GM19351 (cell line): ENCODE measurements around the gene UBE2N.
"Not testable (repeated sequence)": the region's sequence is repeated elsewhere in the genome, so short reads cannot be mapped to it uniquely, and the experiment has no call there.

Experiments
- ATAC-seq: cut with Tn5 transposase; IDR thresholded peaks from one replicate; pipeline ENCODE4 v1.9.1; 2021; ENCODE audit warnings: mild to moderate bottlenecking, moderate library complexity; ENCODE audit not compliant: unreplicated experiment

The UBE2N gene

GRCh38 chr12:93381976-93382437, 59.7 kb downstream of the UBE2N start:
- not testable (repeated sequence) for ATAC-seq

- no peak for ATAC-seq
Observed at GRCh38 chr12:93381161-93381975, 60.4 kb downstream of the UBE2N start.

GRCh38 chr12:93380480-93381121, 61.1 kb downstream of the UBE2N start:
- no peak for ATAC-seq

- ATAC-seq: no peak
Observed at GRCh38 chr12:93379981-93380361, 61.8 kb downstream of the UBE2N start.

GRCh38 chr12:93379326-93379980, 62.3 kb downstream of the UBE2N start:
- no peak for ATAC-seq

GRCh38 chr12:93378998-93379325, 62.8 kb downstream of the UBE2N start:
- ATAC-seq: no peak

GRCh38 chr12:93378196-93378997, 63.4 kb downstream of the UBE2N start:
- peak; percentile 34 for ATAC-seq

GRCh38 chr12:93377252-93378195, 64.2 kb downstream of the UBE2N start, which contains the start of gene NUDT4:
NUDT4 (plus strand) TSS chr12:93377925; CDS start chr12:93378323, 398 bp downstream.
- ATAC-seq: peak; percentile 64

GRCh38 chr12:93376436-93377251, 65.1 kb downstream of the UBE2N start:
- ATAC-seq: no peak

- no peak for ATAC-seq
Observed at GRCh38 chr12:93375906-93376305, 65.8 kb downstream of the UBE2N start.

- no peak for ATAC-seq
Observed at GRCh38 chr12:93373961-93374656, 67.6 kb downstream of the UBE2N start.

- ATAC-seq: no peak
Observed at GRCh38 chr12:93370947-93371346, 70.8 kb downstream of the UBE2N start.

- ATAC-seq: no peak
Observed at GRCh38 chr12:93369505-93369904, 72.2 kb downstream of the UBE2N start.

- no peak for ATAC-seq
Observed at GRCh38 chr12:93368766-93369165, 73.0 kb downstream of the UBE2N start.

- ATAC-seq: no peak
Observed at GRCh38 chr12:93366422-93366821, 75.3 kb downstream of the UBE2N start.

- ATAC-seq: no peak
Observed at GRCh38 chr12:93365616-93366405, 75.9 kb downstream of the UBE2N start.

GRCh38 chr12:93363841-93364297, 77.9 kb downstream of the UBE2N start:
- peak; percentile 71 for ATAC-seq
